Muscle layer of duodenum (tissue), 2 donors: ENCODE measurements around the gene FOXP4.

Experiments
- H3K27ac ChIP-seq: one replicate; pipeline ENCODE4 v1.7.0; 2013; ENCODE audit warnings: mild to moderate bottlenecking, low read length
- H3K27me3 ChIP-seq: one replicate; pipeline ENCODE4 v1.7.0; 2013; ENCODE audit warnings: low read depth, mild to moderate bottlenecking, control low read depth, low read length
- H3K36me3 ChIP-seq, 2 donors: one replicate each; pipeline ENCODE4 v1.7.0; 2013; ENCODE audit warnings: low read length in 2 of 2, control low read depth in 1 of 2, mild to moderate bottlenecking in 1 of 2; ENCODE audit not compliant: insufficient read depth in 2 of 2, control insufficient read depth in 1 of 2
- H3K4me1 ChIP-seq, 2 donors: one replicate each; pipeline ENCODE4 v1.7.0; 2013; ENCODE audit warnings: low read length in 2 of 2, mild to moderate bottlenecking in 2 of 2, control low read depth in 1 of 2, moderate library complexity in 1 of 2; ENCODE audit not compliant: insufficient read depth in 2 of 2, control insufficient read depth in 1 of 2
- H3K4me3 ChIP-seq, 2 donors: one replicate each; pipeline ENCODE4 v1.7.0; 2013; ENCODE audit warnings: low read length in 2 of 2, low read depth in 1 of 2, mild to moderate bottlenecking in 1 of 2
- H3K9me3 ChIP-seq, 2 donors: one replicate each; pipeline ENCODE4 v1.7.0; 2013; ENCODE audit warnings: low read length in 2 of 2, control low read depth in 1 of 2, mild to moderate bottlenecking in 1 of 2; ENCODE audit not compliant: control insufficient read depth in 1 of 2
- donor health status: healthy.

FOXP4 gene

DNA sequence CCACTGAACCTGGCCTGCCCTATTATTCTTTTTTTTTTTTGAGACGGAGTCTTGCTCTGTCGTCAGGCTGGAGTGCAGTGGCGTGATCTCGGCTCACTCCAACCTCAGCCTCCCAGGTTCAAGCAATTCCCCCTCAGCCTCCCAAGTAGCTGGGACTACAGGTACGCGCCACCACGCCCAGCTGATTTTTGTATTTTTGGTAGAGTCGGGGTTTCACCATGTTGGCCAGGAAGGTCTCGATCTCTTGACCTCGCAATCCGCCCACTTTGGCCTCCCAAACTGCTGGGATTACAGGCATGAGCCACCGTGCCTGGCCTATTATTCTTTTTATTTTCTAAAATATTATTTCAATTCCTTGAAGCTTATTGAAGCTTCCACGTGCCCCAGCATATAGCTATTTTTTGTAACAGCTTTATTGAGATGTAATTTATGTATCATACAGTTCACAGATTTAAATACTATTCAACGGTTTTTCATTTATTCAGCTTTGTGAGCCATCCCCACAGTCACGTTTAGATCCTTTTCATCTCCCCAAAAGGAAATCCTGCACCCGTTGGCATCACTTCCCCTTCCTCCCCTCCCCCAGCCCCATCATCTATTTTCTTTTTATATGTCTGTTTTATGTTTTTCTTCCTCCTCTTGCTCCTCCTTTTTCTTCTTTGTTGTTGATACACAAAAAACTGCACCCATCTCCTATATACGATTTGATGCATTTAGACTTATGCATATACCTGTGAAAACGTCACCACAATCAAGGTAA is 78.6 kb downstream of the FOXP4 start:
- peaks cover 0 to 7% of the 10 kb centered on the region in 2 donors for H3K9me3 ChIP-seq
- H3K27ac ChIP-seq = no peak overlapping the region
- H3K4me3 ChIP-seq = no peak overlapping the region
- peaks cover 0 to 7% of the 10 kb centered on the region in 2 donors for H3K4me1 ChIP-seq
- no peaks in the 10 kb centered on the region for H3K27me3 ChIP-seq
- no peaks in the 10 kb centered on the region for H3K36me3 ChIP-seq

- Histone ChIP-seq H3K4me3 (no peak overlapping the region), H3K4me1 (peaks cover 0 to 7% of the 10 kb centered on the region in 2 donors), H3K36me3 (no peaks in the 10 kb centered on the region), H3K27me3 (no peaks in the 10 kb centered on the region), H3K27ac (no peak overlapping the region), H3K9me3 (peaks cover 0 to 5% of the 10 kb centered on the region in 2 donors)
Observed at GRCh38 chr6:41625442-41625841, 79.3 kb downstream of the FOXP4 start.

DNA sequence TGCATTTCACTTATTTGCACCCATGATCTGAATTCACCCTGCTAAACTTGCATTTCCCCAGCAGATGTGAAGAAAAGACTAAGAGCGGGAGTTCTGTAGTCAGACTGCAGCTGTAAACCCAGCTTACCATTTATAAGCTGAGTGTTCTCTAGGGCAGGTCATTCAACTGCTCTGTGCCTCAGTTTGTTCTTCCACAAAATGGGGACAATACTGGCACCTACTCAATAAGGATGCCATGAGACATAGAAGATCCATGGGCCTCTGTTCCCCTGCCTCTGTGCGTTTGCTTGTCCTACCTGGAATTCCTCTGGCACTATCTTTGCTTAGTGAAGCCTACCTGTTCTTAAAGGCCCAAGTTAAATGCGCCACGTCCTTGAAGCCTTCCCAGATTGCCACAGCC is 79.8 kb downstream of the FOXP4 start:
- Histone ChIP-seq H3K27me3 (no peaks in the 10 kb centered on the region), H3K36me3 (no peaks in the 10 kb centered on the region), H3K4me1 (peaks cover 0 to 7% of the 10 kb centered on the region in 2 donors), H3K27ac (no peak overlapping the region), H3K9me3 (no peaks in the 10 kb centered on the region), H3K4me3 (no peak overlapping the region)

DNA sequence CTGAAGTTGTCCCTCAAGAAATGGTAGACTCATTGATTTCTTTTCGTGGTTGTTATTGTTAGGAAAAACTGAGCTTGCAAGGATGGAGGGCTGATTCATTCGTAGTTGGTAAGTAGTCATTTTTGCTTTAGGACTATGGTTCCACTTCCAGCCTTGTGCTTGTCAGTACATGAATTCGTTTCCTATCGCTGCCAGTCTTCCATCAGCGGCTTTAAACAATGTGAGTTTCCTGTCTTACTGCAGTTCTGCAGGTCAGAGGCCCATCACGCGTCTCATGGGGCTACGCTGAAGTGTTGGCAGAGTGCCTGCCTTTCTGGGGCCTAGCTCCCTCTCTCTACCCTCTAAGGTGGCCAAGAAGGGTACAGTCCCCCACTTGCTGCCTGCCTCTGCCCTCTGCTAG is 80.7 kb downstream of the FOXP4 start:
- Histone ChIP-seq H3K36me3 (no peaks in the 10 kb centered on the region), H3K27me3 (no peaks in the 10 kb centered on the region), H3K9me3 (no peaks in the 10 kb centered on the region), H3K27ac (no peak overlapping the region), H3K4me3 (no peak overlapping the region), H3K4me1 (peaks cover 0 to 7% of the 10 kb centered on the region in 2 donors)

DNA sequence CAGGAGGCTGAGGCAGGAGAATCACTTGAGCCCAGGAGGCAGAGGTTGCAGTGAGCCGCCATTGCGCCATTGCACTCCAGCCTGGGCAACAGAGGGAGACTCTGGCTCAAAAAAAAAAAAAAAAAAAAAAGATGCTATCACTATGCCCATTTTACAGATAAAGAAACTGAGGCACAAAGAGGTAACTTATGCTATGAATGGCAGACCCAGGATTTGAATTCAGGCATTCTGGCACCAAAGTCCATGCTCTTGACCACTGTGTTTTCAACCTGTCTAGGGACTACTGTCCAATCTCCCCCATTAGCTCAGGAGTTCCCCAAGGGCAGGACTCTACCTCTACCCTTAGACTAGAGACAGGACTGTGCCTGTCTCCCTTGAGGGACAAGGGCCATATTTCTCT is 82.9 kb downstream of the FOXP4 start:
- Histone ChIP-seq H3K4me1 (peaks cover 0 to 7% of the 10 kb centered on the region in 2 donors), H3K4me3 (no peak overlapping the region), H3K36me3 (no peaks in the 10 kb centered on the region), H3K27ac (no peak overlapping the region), H3K9me3 (no peaks in the 10 kb centered on the region), H3K27me3 (no peaks in the 10 kb centered on the region)

DNA sequence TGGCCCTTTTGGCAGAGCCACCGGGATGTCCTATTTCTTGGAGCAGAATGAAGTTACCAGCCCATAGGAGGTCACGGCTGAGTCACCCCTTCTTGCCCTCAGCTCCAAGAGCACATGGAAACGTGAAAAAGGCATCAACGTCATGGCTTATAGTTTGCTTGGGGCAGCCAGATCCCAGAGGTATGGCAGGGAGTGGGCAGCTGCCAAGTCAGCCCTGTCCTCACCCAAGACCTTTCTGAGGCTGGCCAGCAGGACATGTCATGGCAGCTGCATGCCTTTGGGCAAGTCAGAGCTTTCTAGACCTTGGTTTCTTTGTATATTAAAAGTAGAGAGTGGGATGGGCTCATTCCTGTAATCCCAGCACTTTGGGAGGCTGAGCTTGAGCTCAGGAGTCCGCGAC is 83.9 kb downstream of the FOXP4 start:
- no peaks in the 10 kb centered on the region for H3K27me3 ChIP-seq
- no peaks in the 10 kb centered on the region for H3K36me3 ChIP-seq
- H3K9me3 ChIP-seq = no peaks in the 10 kb centered on the region
- H3K27ac ChIP-seq = no peak overlapping the region
- H3K4me3 ChIP-seq = no peak overlapping the region
- peaks cover 0 to 7% of the 10 kb centered on the region in 2 donors for H3K4me1 ChIP-seq

- Histone ChIP-seq H3K27ac (no peak overlapping the region), H3K27me3 (no peaks in the 10 kb centered on the region), H3K4me1 (peaks cover 0 to under 1% of the 10 kb centered on the region in 2 donors), H3K9me3 (no peaks in the 10 kb centered on the region), H3K36me3 (no peaks in the 10 kb centered on the region), H3K4me3 (no peak overlapping the region)
Observed at GRCh38 chr6:41630946-41631345, 84.8 kb downstream of the FOXP4 start.

GRCh38 chr6:41633056-41633634 is 87.0 kb downstream of the FOXP4 start:
- no peaks in the 10 kb centered on the region for H3K36me3 ChIP-seq
- peaks cover 6% of the 10 kb centered on the region for H3K27me3 ChIP-seq
- H3K4me3 ChIP-seq = no peak overlapping the region
- no peaks in the 10 kb centered on the region for H3K9me3 ChIP-seq
- H3K4me1 ChIP-seq = peaks cover 0 to 15% of the 10 kb centered on the region in 2 donors
- H3K27ac ChIP-seq = no peak overlapping the region

DNA sequence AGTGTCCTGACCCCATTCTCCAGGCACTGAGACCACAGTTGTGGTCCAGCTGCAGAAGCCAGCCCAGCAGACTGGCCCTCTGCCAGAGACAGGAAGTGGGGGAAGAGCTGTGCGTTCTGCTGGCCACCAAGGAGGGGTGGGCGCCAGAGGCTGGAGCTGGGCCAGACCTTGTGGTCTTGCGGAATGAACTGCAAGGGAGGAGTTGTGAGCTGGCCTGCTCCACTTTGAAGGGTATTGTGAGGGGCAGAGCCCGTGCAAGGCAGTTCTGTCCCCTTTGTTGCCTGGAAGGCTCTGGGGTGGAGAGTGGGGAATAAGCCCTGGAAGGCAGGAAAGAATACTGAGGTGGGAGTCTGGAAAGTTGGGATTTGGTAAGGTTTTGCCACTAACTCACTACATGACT is 88.5 kb downstream of the FOXP4 start:
- H3K27ac ChIP-seq = no peak overlapping the region
- no peak overlapping the region for H3K4me3 ChIP-seq
- peaks cover 8% of the 10 kb centered on the region for H3K27me3 ChIP-seq
- H3K9me3 ChIP-seq = no peaks in the 10 kb centered on the region
- peaks cover 0 to 27% of the 10 kb centered on the region in 2 donors for H3K4me1 ChIP-seq
- H3K36me3 ChIP-seq = no peaks in the 10 kb centered on the region

- Histone ChIP-seq H3K27me3 (peaks cover 14% of the 10 kb centered on the region), H3K27ac (no peak overlapping the region), H3K4me1 (peaks cover 0 to 31% of the 10 kb centered on the region in 2 donors), H3K9me3 (no peaks in the 10 kb centered on the region), H3K4me3 (no peak overlapping the region), H3K36me3 (no peaks in the 10 kb centered on the region)
Observed at GRCh38 chr6:41635365-41635764, 89.2 kb downstream of the FOXP4 start.

DNA sequence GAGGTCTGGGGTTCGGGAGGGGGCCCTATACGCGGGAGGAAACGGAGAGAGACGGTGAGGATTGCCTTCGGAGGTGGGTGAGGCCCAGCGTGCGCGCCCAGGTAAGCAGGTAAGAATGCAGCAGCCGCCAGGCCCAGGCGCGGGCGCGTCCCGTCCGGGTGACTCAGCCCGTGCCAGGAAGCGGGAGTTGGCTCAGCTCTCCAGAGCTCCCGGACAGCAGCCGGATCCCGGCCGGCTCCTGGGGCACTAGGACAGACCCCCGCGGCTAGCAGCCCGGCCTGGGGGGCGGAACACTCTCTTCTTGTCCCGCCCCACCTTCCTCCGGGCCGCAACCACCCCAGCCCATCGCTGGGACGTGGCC is 90.6 kb downstream of the FOXP4 start:
- Histone ChIP-seq H3K4me3 (no peak overlapping the region), H3K4me1 (peaks cover 0 to 31% of the 10 kb centered on the region in 2 donors), H3K27ac (no peak overlapping the region), H3K9me3 (no peaks in the 10 kb centered on the region), H3K27me3 (peaks cover 14% of the 10 kb centered on the region), H3K36me3 (no peaks in the 10 kb centered on the region)
